Left ventricle myocardium inferior (tissue), 1 donor: ENCODE results near the gene ANKRD16. TPM values are rescaled to one million over a fixed set of nuclear protein-coding genes. Genes with fewer than 3 reads are reported as not detected.

ENCODE experiments used
- DNase-seq: peaks from one replicate; pipeline ENCODE4 v3.0.0-alpha.2; 2020
- H3K27ac ChIP-seq: fragments of 200-600 bp; replicated peaks from 2 replicates; pipeline ENCODE4 v1.8.0; 2021
- H3K27me3 ChIP-seq: fragments of 200-600 bp; 2 replicates; pipeline ENCODE4 v1.8.0; 2021; ENCODE audit warnings: low read depth
- H3K36me3 ChIP-seq: fragments of 200-600 bp; 2 replicates; pipeline ENCODE4 v1.8.0; 2021
- H3K4me1 ChIP-seq: fragments of 200-600 bp; 2 replicates; pipeline ENCODE4 v1.8.0; 2021
- H3K4me3 ChIP-seq: fragments of 200-600 bp; 2 replicates; pipeline ENCODE4 v1.8.0; 2021; ENCODE audit warnings: mild to moderate bottlenecking, moderate library complexity
- H3K9me3 ChIP-seq: fragments of 200-600 bp; replicated peaks from 2 replicates; pipeline ENCODE4 v1.8.0; 2021
- intact Hi-C: fragments of 100-400 bp; cut with micrococcal nuclease; formaldehyde crosslinking; loops from one replicate; pipeline ENCODE4 v1.11.0; 2022
- total RNA-seq: library from RNA; stranded (reverse); fragmentation: NEBNext Ultra II Directional; extraction: Animal tissue kit (Norgen Biotek cat#: 25700); gene quantifications from one replicate; pipeline ENCODE4 v1.2.1, GENCODE V29; 2021
- TF ChIP-seq, protein P1 (sequence below): fragments of 200-600 bp; IDR thresholded peaks from 2 replicates; pipeline ENCODE4 v1.8.0; 2021; ENCODE audit warnings: antibody characterized with exemption, mild to moderate bottlenecking, borderline replicate concordance
- donor health status: DM: no; HTN: yes; CAD: no; lungs with severe emphysema.

ANKRD16 gene
- total RNA-seq, 1 donor from 2014 or later, result 2.3 TPM

DNA sequence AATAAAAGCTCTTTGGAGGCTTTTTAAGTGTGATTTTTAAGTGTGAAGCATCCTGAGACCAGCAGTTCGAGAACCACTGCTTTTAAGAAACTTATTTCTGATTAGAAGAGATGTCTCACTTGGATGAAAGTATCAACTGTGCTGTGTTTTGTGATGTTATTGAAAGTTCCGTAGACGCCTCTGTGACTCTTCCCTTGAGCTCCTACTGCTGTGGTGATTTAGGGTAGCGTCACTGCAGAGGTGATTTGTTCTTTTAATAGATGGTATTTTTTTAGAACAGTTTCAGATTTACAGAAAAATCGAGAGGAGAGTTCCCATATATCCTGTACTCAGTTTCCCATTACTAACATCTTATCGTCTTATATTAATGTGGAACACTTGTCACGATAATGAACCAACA is 29.9 kb upstream of the ANKRD16 start:
- Histone ChIP-seq H3K27ac (no peak overlapping the region), H3K36me3 (peaks cover 98% of the 10 kb centered on the region), H3K27me3 (no peaks in the 10 kb centered on the region), H3K4me3 (no peak overlapping the region), H3K4me1 (no peaks in the 10 kb centered on the region), H3K9me3 (no peaks in the 10 kb centered on the region)
- no peak for DNase-seq
- TF ChIP-seq, protein P1, sequence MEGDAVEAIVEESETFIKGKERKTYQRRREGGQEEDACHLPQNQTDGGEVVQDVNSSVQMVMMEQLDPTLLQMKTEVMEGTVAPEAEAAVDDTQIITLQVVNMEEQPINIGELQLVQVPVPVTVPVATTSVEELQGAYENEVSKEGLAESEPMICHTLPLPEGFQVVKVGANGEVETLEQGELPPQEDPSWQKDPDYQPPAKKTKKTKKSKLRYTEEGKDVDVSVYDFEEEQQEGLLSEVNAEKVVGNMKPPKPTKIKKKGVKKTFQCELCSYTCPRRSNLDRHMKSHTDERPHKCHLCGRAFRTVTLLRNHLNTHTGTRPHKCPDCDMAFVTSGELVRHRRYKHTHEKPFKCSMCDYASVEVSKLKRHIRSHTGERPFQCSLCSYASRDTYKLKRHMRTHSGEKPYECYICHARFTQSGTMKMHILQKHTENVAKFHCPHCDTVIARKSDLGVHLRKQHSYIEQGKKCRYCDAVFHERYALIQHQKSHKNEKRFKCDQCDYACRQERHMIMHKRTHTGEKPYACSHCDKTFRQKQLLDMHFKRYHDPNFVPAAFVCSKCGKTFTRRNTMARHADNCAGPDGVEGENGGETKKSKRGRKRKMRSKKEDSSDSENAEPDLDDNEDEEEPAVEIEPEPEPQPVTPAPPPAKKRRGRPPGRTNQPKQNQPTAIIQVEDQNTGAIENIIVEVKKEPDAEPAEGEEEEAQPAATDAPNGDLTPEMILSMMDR, result no peak
- intact Hi-C loops, result no loop called here

DNA sequence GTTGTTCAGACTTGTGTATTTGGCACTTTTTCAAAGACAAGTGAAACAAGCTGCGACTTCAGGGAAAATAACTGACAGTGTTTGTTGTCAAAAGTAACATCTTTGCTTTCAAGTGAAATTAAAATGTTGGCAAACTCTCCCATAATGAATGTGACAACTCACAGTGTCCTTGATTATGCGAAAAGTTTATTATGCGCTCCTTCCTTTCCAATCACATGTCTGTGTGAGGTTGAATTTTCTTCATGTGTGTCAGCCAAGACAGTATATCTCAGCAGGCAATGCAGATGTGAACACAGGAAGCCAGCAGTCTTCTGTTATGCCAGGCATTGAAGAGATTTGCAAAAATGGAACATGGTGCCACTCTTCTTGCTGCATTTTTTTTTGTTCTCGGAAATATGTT is 29.1 kb upstream of the ANKRD16 start:
- intact Hi-C loops, result no loop called here
- TF ChIP-seq, protein P1, result no peak
- no peak for DNase-seq

DNA sequence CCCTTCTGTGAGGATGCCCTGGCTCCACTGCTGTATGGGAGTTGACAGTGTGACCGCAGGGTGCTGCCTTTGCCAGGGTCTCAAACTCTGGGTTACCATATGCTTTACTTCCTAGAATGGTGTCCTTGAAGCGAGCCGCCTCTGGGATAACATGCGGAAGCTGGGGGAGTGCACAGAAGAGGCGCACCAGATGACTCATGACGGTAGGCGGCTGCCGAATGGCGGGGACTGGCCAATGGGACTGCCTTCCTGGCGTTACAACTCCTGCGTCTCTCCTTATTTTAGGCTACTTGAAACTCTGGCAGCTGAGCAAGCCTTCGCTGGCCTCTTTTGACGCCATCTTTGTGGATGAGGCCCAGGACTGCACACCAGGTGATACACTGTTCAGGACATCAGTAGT is 27.6 kb upstream of the ANKRD16 start:
- H3K36me3 ChIP-seq, result peaks cover 98% of the 10 kb centered on the region
- no peaks in the 10 kb centered on the region for H3K27me3 ChIP-seq
- no peak overlapping the region for H3K27ac ChIP-seq
- no peak for DNase-seq
- H3K4me1 ChIP-seq, result no peaks in the 10 kb centered on the region
- no peaks in the 10 kb centered on the region for H3K9me3 ChIP-seq
- H3K4me3 ChIP-seq, result no peak overlapping the region
- intact Hi-C loops, result no loop called here
- TF ChIP-seq, protein P1, result no peak

More for the DNA sequence above, 29.1 kb upstream of the ANKRD16 start:
- Histone ChIP-seq H3K4me3 (no peak overlapping the region), H3K27me3 (no peaks in the 10 kb centered on the region), H3K36me3 (peaks cover 98% of the 10 kb centered on the region), H3K9me3 (no peaks in the 10 kb centered on the region), H3K4me1 (no peaks in the 10 kb centered on the region), H3K27ac (no peak overlapping the region)

DNA sequence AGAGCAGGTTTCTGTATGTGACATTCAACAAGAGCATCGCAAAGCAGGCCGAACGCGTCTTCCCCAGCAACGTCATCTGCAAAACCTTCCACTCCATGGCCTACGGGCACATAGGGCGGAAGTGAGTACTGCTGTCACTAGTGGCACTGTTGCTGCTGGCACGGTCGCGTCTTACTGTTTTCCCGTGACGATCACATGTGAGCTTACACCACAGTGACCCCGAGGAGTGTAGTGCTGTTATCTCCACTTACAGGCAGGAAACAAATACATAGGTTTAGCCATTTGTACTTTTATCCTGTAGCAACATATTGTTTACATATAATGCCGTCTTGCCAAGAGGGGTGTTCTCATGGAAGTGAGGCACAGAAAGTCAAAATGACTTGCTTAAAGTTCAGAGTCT is 25.8 kb upstream of the ANKRD16 start:
- Histone ChIP-seq H3K4me3 (no peak overlapping the region), H3K9me3 (no peaks in the 10 kb centered on the region), H3K27me3 (no peaks in the 10 kb centered on the region), H3K36me3 (peaks cover 98% of the 10 kb centered on the region), H3K4me1 (peaks cover 4% of the 10 kb centered on the region), H3K27ac (no peak overlapping the region)
- intact Hi-C loops, result no loop called here
- DNase-seq, result no peak
- TF ChIP-seq, protein P1, result no peak

DNA sequence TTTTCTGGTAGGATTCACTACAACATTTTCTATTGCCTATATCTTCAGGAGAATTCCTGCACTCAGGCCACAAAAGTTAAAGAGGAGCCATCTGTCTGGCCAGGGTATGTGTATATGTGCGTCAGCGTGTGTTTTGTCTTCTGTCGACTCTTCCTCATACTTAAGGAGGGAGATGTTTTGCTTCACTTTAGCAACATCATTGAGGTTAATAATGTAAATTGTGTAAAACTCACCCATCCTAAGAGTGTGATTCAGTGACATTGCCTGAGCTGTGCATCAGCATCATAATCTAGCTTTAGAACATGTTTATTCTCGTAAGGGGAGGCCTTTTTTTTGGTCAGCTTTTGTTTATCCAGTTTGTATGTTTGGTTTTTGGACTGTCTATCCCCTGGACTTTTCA is 24.0 kb upstream of the ANKRD16 start:
- H3K4me3 ChIP-seq, result no peak overlapping the region
- no peak overlapping the region for H3K27ac ChIP-seq
- H3K27me3 ChIP-seq, result no peaks in the 10 kb centered on the region
- TF ChIP-seq, protein P1, result no peak
- intact Hi-C loops, result no loop called here
- H3K36me3 ChIP-seq, result peaks cover 98% of the 10 kb centered on the region
- peaks cover 9% of the 10 kb centered on the region for H3K4me1 ChIP-seq
- H3K9me3 ChIP-seq, result no peaks in the 10 kb centered on the region
- no peak for DNase-seq

DNA sequence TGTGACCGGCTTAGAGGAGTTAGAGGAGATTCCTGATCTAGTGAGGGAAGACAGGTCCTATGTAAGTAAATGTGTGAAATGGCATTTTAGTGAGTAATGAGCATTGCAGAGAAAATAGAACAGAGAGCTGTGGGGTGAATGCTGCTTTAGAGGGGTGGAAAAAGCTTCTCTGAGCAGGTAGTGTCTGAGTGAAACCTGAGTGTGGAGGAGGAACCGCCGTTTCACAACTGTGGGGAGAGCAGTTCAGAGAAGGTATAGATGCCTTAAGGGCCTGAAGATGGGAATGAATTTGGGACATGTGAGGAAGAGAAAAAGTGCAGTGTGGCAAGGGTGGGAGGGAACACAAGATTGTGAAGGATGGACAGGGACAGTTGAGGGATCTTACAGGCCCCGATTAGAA is 22.0 kb upstream of the ANKRD16 start:
- intact Hi-C loops, result no loop called here
- H3K27me3 ChIP-seq, result no peaks in the 10 kb centered on the region

More for the DNA sequence above, 22.0 kb upstream of the ANKRD16 start:
- H3K36me3 ChIP-seq, result peaks cover 95% of the 10 kb centered on the region
- no peak overlapping the region for H3K27ac ChIP-seq
- no peak for DNase-seq
- peaks cover 14% of the 10 kb centered on the region for H3K4me1 ChIP-seq
- H3K9me3 ChIP-seq, result no peaks in the 10 kb centered on the region
- no peak overlapping the region for H3K4me3 ChIP-seq
- TF ChIP-seq, protein P1, result no peak
